Measurements from ENCODE around the gene RAD51B.
"Not testable (repeated sequence)": the region's sequence is repeated elsewhere in the genome, so short reads cannot be mapped to it uniquely, and the experiment has no call there.

RAD51B gene

DNA sequence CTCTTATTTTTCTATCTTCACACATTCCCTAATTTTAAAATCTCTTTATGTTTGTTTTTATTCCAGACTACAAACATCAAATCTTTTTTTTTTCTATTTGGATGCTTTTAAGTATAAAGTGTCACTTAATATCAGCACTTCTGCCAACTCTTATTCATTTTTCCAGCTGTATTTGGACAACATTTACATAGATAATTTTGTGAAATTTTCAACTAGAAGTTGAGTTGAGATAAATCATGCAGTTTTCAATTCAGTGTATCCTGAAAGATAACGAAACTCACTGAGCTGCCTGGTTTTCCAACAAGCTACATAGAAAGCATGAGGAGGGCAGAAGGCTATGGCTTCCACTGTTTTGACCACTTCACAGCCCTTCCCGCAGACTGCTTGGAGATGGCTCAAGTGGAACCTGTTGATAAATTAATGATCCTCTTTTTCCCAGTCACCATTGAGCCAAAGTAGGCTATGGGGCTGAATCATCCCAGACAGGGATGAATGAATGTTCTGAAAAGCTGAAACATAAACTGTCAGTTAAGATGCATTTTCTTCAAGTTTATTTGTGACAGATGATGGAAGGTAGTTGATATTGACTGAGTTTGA lies 213.9 kb downstream of the RAD51B start:
- DNase-seq = no peak

- DNase-seq = no peak
These were observed 215.3 kb downstream of the RAD51B start for GRCh38 chr14:68034896-68035295.

GRCh38 chr14:68036202-68036601 lies 216.6 kb downstream of the RAD51B start:
- DNase-seq = no peak

GRCh38 chr14:68039593-68039992 lies 220.0 kb downstream of the RAD51B start:
- no peak for DNase-seq

GRCh38 chr14:68040633-68041369 lies 221.2 kb downstream of the RAD51B start:
- no peak for DNase-seq

GRCh38 chr14:68041876-68042354 lies 222.3 kb downstream of the RAD51B start:
- peak; percentile 55 for DNase-seq

- peak; percentile 26 for DNase-seq
These were observed 223.1 kb downstream of the RAD51B start for GRCh38 chr14:68042586-68043210.

- DNase-seq = no peak
These were observed 224.2 kb downstream of the RAD51B start for GRCh38 chr14:68043752-68044151.

DNA sequence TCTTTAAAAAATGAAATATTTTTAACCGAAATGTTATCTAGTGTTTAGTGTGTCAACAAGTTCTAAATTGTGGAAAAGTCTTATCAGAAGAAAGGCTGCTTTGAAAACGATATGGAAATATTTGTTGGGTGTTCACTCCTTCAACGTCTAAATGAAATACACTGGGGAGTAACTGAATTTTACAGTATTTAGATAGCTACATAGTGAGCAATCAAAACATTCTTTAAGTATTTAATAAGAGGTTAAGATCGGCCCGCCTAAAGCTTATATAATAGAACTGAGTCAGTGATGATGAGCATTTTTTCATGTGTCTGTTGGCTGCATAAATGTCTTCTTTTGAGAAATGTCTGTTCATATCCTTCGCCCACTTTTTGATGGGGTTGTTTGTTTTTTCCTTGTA lies 228.3 kb downstream of the RAD51B start:
- no peak for DNase-seq

DNA sequence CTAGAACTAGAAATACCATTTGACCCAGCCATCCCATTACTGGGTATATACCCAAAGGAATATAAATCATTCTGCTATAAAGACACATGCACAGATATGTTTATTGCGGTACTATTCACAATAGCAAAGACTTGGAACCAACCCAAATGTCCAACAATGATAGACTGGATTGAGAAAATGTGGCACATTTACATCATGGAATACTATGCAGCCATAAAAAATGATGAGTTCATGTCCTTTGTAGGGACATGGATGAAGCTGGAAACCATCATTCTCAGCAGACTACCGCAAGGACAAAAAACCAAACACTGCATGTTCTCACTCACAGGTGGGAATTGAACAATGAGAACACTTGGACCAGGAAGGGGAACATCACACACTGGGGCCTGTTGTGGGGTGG lies 229.2 kb downstream of the RAD51B start:
- DNase-seq = not testable (repeated sequence)

DNA sequence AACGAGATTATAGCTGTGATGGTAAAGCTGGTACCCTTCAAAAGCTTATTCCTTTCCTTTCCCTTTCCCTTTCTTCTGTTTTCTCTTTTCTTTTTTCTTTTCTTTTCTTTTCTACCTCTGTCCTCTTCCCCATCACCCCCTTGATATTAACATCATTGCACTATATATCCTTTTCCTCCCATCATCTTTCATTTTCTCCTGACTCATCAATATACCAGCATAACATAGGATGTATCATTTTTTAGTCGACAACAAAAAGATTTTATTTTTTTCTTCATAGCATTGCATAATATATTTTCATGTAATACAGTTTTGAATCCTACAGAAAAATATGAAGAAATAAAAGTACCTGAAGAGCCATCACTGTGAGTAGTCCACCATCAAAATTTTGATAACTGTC lies 230.6 kb downstream of the RAD51B start:
- no peak for DNase-seq

DNA sequence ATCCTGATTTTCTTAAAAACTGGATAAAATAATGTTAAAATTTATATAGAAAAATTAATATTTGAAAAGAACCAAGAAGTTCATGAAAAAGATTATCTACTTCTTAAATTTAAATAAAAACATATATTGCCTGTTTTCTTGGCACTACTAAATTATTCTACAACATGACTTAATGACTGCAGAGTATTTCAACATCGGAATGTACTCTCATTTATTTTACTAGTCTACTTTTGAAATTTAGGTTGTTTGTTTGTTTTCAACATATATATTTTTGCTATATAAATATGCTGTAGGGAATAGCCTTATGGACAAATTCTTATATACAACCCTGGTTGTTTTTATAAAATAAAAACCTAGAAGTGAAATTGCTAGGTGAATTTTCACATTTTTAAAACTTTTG lies 231.6 kb downstream of the RAD51B start:
- DNase-seq = no peak

- no peak for DNase-seq
These were observed 240.6 kb downstream of the RAD51B start for GRCh38 chr14:68060198-68060597.

DNA sequence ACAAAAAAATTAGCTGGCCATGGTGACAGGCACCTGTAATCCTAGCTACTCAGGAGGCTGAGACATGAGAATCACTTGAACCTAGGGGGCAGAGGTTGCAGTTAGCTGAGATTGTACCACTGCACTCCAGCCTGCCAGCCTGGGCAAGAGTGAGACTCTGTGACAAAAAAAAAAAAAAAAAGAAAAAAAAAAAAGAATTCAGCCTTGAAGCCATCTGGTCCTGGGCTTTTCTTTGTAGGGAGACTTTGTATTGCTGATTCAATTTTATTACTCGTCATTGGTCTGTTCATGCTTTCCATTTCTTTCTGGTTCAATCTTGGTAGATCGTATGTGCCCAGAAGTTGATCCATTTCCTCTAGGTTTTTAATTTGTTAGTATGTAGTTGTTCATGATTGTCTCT lies 243.1 kb downstream of the RAD51B start:
- no peak for DNase-seq

DNA sequence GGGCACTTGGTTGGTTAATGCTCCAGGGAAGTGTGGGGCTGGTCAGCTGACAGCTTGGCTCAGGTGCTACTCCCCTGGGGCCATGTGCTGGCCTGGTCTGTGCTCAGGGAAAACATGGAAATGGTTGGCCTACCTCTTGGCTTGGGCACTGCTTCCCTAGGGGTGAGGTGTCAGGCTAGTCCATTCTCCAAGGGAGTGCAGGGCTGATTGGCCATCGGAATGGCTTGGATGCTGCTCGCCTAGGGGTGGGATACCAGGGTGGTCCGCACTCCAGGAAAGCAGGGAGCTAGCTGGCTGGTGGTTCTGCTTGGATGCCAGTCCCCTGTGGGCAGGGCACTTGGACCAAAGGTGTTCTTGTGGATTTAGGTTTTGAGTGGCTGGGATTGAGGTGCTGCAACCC lies 245.7 kb downstream of the RAD51B start:
- DNase-seq = no peak

GRCh38 chr14:68074765-68075381 lies 255.3 kb downstream of the RAD51B start:
- DNase-seq = no peak

DNA sequence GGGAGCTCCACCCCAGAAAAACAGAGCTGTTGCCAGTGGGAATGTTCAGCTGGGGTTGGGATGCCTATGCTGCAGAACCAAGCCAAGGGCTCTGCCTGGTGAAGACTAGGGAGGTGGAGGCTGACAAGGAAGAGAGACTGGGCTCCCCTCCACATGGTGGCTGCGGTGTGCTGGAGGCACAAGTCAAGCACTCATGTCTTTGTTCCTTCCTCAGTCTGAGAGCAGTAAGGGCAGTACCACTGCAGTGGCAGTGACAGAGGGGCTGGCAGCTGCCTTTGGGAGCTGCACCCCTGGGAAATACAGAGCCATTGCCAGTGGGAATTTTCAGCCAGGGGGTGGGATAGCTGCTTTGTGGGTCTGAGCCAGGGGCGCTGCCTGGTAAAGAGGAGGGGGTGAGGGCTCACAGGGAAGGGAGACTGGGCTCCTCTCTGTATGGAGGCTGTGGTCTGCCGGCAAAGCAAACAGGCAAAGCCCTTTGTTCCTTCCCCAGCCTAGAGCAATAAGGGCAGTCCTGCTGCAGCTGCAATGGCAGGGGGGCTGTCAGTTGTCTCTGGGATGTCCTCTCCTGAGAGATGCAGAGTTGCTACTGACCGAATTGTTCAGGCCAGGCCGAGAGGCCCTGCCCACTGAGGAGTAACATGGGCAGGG lies 255.9 kb downstream of the RAD51B start:
- no peak for DNase-seq

GRCh38 chr14:68076451-68076850 lies 256.9 kb downstream of the RAD51B start:
- no peak for DNase-seq

- DNase-seq = no peak
These were observed 260.5 kb downstream of the RAD51B start for GRCh38 chr14:68079941-68080697.

DNA sequence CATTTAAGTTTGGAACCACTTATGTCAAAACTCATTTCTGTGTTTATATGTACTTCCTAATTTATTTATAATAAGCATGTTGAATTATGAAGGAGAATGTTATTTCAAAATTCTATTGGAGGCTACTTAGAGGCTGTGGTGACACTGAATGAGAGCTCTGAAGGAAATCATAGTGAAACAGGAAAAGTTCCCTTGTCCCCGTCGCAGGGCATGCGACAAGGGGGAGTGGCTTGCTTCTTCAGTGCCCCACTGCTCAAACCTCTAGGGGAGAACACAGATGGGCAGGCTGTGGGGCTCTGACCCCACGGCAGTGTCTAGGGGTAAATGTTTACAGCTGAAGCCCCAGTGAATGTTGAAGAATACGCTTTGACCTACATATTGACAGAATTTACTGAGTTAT lies 261.9 kb downstream of the RAD51B start:
- DNase-seq = no peak

DNA sequence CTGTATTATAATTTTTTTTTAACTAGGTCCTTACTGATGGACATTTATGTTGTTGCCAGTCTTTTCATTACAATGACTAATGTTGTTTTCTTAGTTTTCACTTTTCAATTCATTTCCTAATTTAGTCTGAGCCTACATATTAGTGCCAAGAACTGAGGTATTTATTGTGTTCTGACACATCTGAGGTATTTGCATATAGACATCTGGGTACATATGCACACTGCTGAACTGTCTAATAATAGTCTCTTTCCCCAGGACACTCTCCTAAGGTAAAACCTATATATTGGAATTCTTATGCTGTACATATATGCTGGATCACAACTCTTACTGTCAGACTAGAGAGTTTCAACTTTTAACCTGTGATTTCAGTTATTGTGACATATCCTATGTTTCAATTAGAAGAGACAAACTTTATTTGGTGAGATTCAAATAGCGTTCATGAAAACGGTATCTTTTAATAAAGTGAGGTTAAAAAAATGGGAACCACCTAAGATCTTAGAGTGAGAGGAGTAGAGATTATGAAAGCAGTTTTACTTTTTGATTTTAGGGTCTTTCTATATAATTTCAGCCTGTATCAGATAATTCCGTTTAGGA lies 263.2 kb downstream of the RAD51B start:
- no peak for DNase-seq

GRCh38 chr14:68084256-68084655 lies 264.7 kb downstream of the RAD51B start:
- DNase-seq = no peak

Data from NCI-H526 treated with DMSO at 0.1 percent for 48 hours (cell line).